HG02981 (cell line): ENCODE measurements around the gene C22orf39.

ENCODE experiments used
- ATAC-seq: cut with Tn5 transposase; IDR thresholded peaks from one replicate; pipeline ENCODE4 v1.9.1; 2021; ENCODE audit warnings: mild to moderate bottlenecking, moderate library complexity; ENCODE audit not compliant: unreplicated experiment

The C22orf39 gene

DNA sequence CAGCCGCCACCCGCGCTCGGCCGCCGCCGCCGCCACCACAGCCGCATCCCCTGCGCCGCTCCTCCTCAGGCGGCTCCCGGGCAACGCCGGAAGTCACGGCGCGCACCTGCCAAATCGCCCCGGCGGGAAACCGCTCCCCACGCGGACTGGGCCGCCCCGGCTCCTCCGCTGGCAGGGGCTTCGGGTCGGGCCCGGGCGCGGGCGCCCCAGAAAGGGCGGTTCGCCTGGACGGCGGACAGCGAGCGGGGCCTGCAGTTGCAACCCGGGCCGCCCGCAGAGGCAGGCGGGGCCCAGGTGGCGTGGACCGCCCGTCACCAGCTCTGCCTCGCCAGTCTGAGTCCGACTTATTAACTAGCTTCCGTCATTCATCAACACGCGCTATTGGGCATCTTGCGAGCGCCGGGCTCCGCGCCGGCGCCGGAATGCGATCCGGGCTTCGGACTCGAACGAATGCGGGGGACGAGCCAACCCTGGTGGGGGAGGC, 15.8 kb downstream of the C22orf39 start, which contains the start of gene HIRA:
Gene HIRA, minus strand, starts transcription at position 85 of the 484 bp plus-strand sequence. CDS start 257 bp downstream, outside the sequence.
- peak; percentile 34 for ATAC-seq

DNA sequence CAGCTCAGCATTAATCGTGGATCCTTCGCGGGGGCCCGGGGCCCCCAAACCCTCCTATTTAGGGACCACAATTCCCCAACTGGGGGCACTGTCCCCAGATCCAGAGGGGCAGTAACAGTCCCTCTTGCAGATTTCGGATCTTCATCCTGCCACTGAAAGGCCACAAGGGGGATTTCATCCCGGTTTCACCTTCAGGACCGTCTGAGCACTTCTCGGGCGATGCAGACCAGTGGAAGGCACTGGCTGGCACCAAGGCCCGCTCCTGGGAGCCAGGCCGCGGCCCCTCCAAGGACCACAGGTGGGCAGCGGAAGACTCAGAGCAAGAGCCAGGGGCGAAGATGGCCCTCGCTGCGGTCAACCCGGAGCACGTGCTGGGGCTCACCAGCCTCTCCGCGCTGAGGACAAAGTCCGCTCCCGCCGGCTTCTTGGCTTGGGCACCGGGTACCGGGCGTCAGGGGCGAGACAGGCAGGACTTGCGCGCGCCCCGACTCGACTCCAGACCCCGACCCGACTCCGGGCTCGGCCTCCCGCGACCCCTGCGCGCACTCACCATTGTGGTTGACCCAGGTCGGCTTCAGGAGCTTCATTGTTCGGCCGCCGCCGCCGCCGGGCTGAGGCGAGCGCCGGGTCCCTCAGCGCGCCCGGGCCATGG, 16.5 kb downstream of the C22orf39 start:
- no peak for ATAC-seq

DNA sequence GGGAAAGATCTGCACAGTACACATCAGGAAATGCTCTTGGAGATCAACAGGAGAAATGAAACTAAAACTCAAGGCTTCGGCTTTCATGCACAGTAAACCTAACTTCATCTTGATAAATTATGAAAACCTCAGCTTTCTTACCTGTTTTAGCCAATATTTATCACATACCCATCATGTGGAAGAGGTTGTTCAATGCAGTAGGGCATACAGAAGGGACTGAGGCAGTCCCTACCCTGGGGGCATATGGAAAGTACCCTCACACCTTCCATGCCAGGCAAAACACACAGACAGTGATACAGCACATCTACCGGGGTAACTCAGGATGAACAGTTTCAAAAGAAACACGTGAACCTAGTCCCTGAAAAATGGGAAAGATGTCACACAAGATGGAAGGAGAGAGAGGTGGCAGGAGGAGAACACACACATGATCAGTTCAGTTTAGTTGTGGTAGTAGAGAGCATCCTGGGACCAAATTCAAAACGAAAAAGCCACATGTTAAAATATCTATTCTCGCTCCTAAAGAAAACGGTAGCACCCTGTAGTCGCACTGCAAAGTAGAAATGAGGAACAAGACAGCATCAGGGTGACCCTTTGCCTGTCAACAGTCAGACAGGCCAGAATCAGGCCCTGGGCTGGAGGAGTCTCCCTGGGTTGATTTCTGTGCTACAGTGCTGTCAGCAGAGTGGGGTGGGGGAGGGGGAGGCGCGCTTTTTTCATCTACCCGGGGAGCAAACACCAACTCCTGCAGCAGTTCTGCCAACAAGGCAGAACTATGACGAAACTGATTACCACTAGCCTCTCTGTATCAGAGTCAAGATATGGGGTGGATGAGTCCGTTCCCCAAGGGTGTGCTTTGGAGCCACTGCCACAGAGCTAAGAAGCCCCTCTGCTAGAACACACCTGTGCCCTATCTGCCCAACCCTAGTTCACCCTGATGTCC, 17.3 kb downstream of the C22orf39 start:
- ATAC-seq, result no peak

DNA sequence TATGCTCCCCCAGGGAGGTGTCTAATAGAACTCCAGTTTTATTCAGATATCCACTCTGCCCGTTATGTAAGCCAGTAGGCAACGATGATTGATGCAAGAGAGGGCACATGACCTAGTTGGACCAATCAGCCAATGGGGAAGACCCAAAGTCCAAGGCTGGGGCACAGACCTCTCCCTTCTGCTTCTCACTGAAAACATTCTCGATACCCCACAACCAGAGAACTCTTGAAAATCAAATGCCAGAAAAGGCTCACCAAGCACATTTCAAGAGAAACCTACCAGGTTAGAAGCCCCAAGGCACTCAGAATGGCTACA, 23.4 kb downstream of the C22orf39 start:
- ATAC-seq, result no peak

DNA sequence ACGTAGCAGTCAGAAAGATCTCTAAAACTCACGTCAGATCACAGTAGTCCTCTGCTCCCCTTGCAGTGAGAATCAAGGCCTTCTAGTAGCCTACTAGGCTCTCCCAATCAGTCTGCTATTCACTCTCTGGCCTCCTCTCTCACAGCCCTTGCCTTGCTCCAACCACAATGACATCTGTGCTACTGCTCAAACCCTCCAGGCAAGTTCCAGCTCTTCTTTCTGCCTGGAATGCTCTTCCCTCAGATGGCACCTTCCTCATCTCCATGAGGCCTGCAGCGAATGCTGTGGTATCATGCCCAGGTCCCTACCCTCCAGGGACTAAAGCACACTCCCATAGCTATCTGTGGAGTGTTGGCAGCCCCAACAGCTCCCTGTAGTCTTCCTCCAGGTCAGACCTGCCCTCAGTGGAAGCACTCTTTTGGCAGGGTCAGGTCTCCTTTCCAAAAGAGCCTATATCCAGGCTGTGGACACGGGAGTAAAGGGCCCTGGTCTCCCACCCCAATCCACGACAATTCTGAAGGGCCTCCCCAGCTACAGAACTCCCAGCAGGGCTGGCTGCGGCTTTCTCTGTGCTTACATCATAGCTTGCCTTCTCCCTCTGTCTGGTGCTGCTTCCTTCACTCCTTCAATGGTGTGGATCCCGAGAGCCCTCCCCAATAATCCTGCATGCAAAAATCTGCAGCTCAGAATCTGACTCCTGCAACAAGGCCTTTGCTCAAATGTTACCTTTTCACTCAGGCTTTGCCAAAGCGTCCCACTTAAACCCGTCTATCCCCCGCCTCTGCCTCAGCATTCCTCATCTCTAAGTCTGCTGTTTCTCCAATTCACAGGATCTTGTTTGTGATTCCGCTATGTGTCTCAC, 24.8 kb downstream of the C22orf39 start:
- no peak for ATAC-seq

DNA sequence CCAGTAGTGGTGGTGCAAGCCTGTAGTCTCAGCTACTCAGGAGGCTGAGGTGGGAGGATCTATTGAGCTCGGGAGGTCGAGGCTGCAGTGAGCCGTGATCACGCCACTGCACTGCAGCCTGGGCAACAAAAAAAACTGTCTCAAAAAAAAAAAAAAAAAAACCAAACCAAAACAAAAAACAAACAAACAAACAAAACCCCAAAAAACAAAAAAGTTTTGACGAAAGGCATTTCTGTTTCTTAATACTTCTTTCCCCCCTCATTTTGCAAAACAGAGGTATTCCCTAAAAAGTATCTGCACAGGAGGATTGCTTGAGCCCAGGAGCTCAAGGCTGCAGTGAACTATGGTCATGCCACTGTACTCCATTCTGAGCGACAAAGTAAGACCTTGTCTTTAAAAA, 27.2 kb downstream of the C22orf39 start:
- no peak for ATAC-seq

DNA sequence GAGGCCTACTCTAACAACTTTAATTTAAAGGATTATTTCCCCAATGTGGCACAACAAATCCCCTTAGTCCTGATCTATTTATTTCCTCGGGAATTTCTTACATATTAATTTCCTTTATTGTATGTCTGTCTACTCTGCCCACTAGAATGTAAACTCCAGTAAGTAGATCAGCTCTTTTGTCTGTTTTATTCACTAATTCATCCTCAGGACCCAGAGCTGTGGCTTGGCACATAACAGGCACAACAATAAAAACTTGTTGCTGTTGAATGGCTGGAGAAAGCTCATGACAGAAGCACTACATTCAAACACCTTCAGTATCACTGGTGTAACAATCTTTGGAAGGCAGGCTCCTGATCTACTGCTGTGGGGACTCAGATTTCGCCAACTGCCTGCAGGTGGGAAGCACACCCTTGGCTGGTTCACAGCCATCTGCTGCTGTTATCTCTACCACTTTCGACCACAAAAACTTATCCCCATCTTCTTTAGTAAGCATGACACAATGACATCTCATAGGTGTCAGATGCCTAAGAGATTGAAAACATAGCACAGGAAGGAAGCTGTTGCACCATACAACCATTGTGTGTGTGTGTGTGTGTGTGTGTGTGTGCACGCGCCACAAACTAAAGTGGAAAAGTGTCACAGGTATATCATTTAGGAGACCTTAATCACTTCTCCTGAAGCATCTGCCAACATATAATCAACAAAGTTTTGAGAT, 27.9 kb downstream of the C22orf39 start:
- ATAC-seq, result no peak

DNA sequence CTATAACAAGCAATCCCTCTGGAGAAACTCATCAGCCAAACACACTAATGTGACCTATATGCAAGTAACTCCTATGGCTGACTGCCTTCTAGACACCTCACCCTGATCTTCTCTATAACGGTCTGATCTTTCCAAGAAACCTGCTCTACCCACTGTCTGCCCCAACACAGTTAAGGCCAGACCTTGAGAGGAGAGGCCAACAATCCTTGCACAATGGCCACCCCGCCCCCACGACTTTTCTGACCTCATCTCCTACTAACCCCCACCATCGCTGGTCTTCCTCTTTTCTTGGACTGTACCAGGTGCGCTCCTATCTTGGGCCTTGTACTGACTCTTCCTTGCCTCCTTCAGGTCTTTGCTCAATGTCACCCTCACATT, 28.4 kb downstream of the C22orf39 start:
- no peak for ATAC-seq

DNA sequence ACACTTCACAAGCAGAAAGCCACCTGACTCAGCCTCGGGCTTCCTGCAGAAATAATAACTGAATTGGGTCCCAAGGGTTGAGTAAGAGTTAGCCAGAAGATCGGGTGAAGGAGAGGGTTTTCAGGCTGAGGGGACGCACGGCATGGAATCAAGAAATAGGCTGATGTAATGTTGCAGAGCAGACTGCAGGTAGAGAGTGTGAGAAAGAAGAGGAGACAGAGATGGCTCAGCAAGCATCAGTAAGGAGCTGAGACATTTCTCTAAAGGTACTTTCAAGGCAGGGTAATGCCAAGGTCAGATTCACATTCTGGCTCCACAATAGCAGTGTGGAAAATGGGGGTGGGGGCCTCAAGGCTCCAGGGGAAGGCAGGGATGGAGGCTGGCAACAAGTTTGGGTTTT, 34.6 kb downstream of the C22orf39 start:
- ATAC-seq, result no peak

DNA sequence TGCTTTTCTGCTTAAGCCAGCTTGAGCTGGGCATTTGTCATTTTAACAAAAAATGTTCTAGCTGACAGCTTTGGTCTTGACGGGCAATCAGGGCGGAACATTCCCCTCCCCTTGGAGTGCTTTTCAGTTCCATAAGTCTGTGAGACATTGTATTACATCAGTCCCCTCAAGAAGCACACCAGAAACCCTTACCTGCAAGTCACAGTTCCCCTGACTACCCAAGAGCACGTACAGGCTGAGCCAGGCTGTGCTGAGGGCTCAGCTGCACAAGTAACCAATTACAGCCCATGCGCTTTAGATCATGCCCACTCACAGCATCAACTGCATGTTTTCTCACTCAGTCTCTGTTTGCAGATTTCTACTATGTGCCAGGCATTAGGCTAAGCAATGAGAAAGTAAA, 35.0 kb downstream of the C22orf39 start:
- no peak for ATAC-seq

DNA sequence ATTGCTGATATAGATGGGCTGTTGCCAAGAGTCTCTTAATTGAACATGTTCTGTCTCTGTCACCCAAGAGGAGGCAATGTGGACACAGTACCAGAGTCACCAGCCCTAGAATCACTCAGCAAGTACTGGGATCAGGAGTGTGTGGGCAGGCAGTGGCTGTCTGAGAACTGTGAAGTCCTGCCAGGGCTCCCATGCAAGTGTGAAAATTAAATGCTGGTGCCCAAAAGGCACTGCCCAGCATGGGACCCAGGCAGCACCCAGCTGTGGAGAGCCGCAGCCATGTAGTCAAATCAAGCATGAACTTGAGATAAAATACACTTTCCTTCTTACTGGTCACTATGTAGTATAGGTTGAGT, 35.8 kb downstream of the C22orf39 start:
- ATAC-seq, result no peak

DNA sequence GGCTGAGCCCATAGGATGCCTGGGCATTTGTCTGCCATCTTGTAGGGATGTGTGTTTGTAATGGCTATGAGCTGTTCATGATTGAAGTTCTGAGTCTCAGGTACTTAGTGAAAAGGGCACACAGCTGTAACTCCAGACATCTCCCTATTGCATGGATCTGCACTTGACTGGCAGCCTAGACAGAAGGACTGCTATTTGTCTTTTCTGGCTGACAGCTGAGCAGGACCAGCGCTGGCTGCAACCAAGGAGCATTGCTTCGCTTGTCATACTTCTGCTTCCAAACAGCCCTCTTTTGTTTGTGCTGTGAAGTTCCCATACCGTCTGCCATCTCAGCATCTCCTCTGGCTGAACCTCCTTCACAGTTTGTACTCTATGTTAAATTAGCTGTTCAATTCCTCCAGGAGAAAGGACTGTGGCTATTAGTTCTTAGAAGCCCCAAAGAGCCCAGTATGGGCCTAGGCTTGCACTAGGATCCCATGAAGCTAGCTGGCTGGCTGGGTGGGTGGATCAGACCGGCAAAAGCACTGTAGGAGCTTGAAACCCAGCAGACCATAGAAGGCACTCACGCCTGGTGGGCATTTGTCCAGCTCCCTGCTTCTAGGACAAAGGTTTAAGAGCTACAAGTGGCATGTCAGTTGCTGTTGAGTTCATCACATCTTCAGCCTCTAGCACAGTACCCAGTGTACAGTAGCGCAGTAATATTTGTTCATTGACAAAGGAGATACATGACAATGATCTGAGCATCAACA, 36.4 kb downstream of the C22orf39 start:
- no peak for ATAC-seq

DNA sequence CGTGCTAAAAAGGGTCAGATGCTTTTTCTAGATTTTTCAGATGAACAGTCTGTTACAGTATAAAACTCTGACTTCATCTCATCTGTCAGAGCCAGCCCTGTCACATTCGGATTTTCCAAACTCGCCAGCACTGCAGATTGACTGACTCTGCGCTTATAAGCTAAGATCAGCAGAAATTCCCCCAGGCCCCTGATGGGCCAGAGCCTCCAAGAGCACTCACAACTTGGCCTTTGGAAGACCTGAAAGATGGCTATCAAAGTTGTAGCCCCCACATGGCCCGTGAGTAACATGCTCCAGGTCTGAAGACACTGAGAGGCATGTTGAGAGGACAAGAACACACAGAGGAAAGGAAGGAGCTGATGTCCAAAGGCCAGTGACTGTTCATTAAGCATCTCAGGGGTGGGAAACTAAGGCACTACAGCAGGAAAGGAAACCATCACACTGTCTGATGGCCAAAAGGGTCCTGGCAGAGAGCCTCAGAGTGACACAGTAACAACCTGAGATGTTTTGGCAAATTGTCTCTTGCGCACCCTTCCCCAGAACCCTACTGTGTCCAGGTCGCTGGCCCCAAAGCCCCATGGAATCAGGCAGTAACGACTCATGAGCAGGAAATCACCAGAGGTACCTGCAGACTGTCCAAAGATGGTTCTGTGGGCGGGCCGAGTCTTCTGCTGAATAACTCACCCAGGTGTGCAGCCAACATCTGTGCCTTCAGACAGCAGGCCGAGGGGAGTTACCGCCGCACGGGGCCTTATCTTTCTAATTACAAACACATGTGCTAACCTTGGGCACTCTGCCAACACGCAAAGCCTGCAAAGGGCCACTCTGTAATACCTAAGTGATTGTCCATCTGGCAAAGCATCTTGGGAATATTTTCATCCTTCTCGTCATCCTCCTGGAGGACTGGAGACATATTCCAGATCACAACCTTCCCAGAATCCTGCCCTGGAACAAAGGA, 39.6 kb downstream of the C22orf39 start:
- ATAC-seq, result no peak

DNA sequence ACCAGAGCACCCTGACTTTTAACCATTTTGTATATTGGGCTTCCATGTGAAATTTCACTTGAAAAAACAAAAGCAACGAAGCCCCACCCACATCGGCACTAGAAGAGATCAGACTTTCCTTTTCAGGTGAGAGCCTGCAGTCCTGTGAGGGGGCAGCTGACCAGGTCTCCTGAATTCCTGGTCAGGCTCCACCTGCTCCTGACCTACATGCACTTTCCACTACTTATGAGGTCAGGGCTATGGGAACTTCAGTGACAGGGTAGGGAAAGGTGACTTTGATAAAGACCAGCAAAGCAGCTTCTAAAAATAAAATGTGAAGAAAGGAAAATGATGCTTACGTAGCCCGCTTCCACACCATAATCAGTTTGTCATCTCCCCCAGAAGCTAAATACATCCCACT, 40.7 kb downstream of the C22orf39 start:
- ATAC-seq, result no peak

DNA sequence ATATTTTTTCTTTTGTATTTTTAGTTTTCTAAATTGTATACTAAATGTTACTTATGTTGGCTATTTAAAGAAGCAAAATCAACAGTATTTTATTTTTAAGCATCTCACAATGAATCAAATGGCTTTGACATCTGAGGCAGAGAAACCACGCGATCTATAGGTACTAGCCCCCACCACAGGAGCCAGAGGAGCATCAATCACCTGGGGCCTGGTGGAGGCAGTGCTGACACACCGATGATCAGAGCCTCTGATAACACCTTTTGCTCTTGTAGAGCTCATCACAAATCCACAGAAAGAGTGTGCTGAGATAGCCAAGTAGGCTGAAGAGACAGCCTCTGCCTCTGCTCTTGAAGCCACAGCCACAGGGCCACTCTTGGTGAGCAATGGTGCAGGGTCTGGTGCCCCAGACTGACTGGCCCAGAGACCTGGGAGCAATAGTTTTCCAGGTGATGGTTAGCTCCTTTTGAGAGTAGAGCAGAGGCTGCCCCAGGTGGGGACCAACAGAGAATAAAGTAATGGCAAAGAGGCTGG, 41.2 kb downstream of the C22orf39 start:
- no peak for ATAC-seq

DNA sequence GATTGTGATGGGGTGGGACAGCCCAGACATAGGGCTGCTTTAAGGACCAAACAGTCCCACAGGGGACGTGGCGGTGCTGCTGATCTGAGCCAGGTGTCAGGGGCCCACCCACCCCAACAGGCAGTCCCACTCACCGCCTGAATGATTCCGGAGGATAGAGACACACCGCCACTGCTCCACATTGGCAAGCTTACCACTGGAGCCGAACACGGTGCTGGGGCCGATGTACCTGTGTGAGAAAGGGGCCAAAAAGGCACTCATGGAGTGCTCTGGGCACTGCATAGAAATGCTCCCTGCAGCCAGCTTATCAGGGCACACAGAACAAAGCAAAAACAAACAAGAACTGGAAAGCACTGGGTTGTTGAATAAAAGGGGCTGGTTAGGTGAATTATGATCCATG, 41.9 kb downstream of the C22orf39 start:
- no peak for ATAC-seq

DNA sequence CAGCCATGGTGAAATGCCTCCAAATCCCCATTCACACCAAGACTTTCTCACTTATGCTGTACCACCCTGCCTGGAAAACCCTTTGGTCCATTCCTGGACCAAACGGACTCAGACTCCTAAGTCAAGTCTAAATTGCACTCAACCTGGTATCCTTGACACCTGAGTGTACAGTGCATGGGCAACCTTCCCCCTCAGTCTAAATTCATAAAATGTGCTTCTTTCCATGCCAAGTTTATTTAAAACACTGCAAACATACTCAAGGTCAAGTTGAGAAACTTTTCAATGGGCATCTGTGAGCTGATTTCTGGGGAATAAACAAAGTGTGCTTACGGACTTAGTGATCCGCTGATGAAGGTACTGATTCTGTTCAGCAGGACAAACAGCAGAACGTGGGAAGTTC, 42.4 kb downstream of the C22orf39 start:
- no peak for ATAC-seq

DNA sequence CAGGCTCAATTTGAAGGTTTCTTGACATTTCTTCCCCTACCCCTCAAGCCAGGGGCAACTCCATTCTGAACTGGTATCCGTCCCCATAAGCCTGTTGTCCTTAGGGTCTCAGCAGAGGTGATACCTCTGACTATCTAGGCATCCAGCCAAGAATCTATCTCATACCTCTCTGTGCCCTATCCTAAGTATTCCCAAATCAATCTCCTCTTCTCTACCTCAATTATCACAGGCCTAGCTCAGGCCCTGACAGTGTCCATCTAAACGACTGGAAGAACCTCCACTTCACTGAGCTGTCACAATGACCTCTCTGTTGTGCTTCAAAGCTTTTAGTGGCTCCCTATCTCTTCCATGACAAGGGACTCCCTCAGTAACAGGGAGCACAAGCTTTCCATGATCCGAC, 42.8 kb downstream of the C22orf39 start:
- ATAC-seq, result no peak
